SK-N-SH (cell line): ENCODE results near the gene ARMC10.
"Not testable (repeated sequence)": the region's sequence is repeated elsewhere in the genome, so short reads cannot be mapped to it uniquely, and the experiment has no call there.

Experiments used
- CTCF ChIP-seq: fragments of 200-600 bp; sonication (generic); IDR thresholded peaks from 2 replicates; pipeline ENCODE4 v1.6.1; 2017; ENCODE audit warnings: antibody characterized with exemption, mild to moderate bottlenecking, moderate library complexity
- EP300 ChIP-seq, 2 experiments: IDR thresholded peaks; 2 replicates each; pipeline versions ENCODE4 v1.4.0 to v1.6.1; 2012; ENCODE audit warnings: borderline replicate concordance in 1 of 2, low read depth in 1 of 2, low read length in 1 of 2
- JUND ChIP-seq: IDR thresholded peaks from 2 replicates; pipeline ENCODE4 v1.4.0; 2012
- RCOR1 ChIP-seq: fragments of 150-350 bp; IDR thresholded peaks from 2 replicates; pipeline ENCODE4 v1.6.1; 2017; ENCODE audit warnings: antibody characterized with exemption, low read length
- SMC3 ChIP-seq: IDR thresholded peaks from 2 replicates; pipeline ENCODE4 v1.6.1; 2012; ENCODE audit warnings: low read depth, low read length, improper control_type of control experiment

GRCh38 chr7:103041815-103042214, 33.1 kb upstream of the ARMC10 start:
- TF ChIP-seq EP300 (IDR thresholded peaks at IDR 0.05; ENCODE audit: borderline replicate concordance in 1 of 2, low read depth in 1 of 2, low read length in 1 of 2); CTCF; SMC3; RCOR1; JUND: not testable (repeated sequence)
